Neural cell (in vitro differentiated cells): ENCODE data around the gene GHRH.

ENCODE experiments used
- EZH2 ChIP-seq: fragments of 200-600, 300-800 bp; shearing (Covaris generic), sonication (generic); IDR thresholded peaks from 2 replicates; pipeline ENCODE4 v1.6.1; 2014; ENCODE audit warnings: antibody characterized with exemption, low read length, borderline replicate concordance, mild to moderate bottlenecking; ENCODE audit not compliant: insufficient read depth, poor library complexity, severe bottlenecking
- MXI1 ChIP-seq: fragments of 450-650 bp; conservative IDR thresholded peaks from 2 replicates; pipeline ENCODE4 v1.6.1; 2014; ENCODE audit warnings: antibody characterized with exemption, mild to moderate bottlenecking; ENCODE audit not compliant: poor library complexity, severe bottlenecking
- POLR2AphosphoS5 ChIP-seq: IDR thresholded peaks from 2 replicates; pipeline ENCODE4 v1.6.1; 2012
- RAD21 ChIP-seq: fragments of 450-650 bp; conservative IDR thresholded peaks from 2 replicates; pipeline ENCODE4 v1.6.1; 2014; ENCODE audit warnings: antibody characterized with exemption, mild to moderate bottlenecking, moderate library complexity
- SMC3 ChIP-seq: fragments of 450-650 bp; conservative IDR thresholded peaks from 2 replicates; pipeline ENCODE4 v1.6.1; 2014; ENCODE audit warnings: antibody characterized with exemption, mild to moderate bottlenecking, moderate library complexity; ENCODE audit not compliant: poor library complexity
- TAF1 ChIP-seq: IDR thresholded peaks from 2 replicates; pipeline ENCODE4 v1.6.1; 2012; ENCODE audit warnings: low read depth
- TF ChIP-seq, protein P1 (sequence below): fragments of 450-650 bp; IDR thresholded peaks from 2 replicates; pipeline ENCODE4 v1.5.1; 2014; ENCODE audit warnings: antibody characterized with exemption, mild to moderate bottlenecking, moderate library complexity; ENCODE audit not compliant: poor library complexity, severe bottlenecking

DNA sequence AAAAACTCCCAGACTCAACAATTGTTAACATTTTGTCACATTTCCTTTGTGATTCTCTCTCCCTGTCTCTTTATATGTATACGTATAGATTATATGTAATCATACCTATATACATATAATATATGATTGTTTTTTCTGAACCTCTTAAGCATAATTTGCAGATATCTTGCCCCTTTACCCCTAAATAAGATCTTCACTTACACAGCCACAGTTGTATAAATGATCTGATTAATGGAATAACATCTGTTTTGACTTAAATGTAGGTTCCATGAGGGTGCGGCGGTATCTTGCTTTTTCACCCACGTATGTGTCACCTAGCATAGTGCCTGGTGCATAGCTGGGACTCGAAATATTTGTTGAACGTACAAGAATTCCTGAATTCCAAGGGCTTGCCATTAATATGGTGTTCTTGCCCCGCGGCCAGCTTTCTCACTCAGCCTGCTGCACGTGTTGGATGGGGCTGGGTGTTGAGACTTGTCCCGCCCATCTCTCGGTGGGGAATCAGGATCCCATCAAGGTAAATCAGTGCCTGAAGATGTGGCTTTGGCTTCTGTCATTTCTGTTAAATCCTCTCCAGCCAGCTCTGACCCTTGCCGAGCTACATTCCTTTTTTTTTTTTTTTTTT, 17.5 kb upstream of the GHRH start:
- TF ChIP-seq TAF1 (no peak), SMC3 (no peak), RAD21 (no peak), EZH2 (no peak), POLR2AphosphoS5 (no peak), MXI1 (no peak)
- TF ChIP-seq, protein P1, sequence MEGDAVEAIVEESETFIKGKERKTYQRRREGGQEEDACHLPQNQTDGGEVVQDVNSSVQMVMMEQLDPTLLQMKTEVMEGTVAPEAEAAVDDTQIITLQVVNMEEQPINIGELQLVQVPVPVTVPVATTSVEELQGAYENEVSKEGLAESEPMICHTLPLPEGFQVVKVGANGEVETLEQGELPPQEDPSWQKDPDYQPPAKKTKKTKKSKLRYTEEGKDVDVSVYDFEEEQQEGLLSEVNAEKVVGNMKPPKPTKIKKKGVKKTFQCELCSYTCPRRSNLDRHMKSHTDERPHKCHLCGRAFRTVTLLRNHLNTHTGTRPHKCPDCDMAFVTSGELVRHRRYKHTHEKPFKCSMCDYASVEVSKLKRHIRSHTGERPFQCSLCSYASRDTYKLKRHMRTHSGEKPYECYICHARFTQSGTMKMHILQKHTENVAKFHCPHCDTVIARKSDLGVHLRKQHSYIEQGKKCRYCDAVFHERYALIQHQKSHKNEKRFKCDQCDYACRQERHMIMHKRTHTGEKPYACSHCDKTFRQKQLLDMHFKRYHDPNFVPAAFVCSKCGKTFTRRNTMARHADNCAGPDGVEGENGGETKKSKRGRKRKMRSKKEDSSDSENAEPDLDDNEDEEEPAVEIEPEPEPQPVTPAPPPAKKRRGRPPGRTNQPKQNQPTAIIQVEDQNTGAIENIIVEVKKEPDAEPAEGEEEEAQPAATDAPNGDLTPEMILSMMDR: no peak
